GM06990 (cell line): ENCODE results near the gene CDC7.
A peak's percentile ranks its signal among the peaks of the same experiment; 100 is the strongest.

ENCODE experiments used
- DNase-seq: peaks from one replicate; pipeline ENCODE4 v3.0.0-alpha.2; 2011; ENCODE audit not compliant: insufficient read length; ENCODE audit errors: extremely low read depth
- H3K27me3 ChIP-seq: replicated peaks from 2 replicates; pipeline ENCODE4 v1.6.0; 2011; ENCODE audit warnings: low read length; ENCODE audit not compliant: control insufficient read depth, insufficient read depth
- H3K36me3 ChIP-seq: 2 replicates; pipeline ENCODE4 v1.5.1; 2011; ENCODE audit warnings: low read length; ENCODE audit not compliant: control insufficient read depth, insufficient read depth
- H3K4me3 ChIP-seq: replicated peaks from 2 replicates; pipeline ENCODE4 v1.5.1; 2011; ENCODE audit warnings: low read depth, mild to moderate bottlenecking, control low read depth, low read length
- CTCF ChIP-seq: IDR thresholded peaks from 2 replicates; pipeline ENCODE4 v1.5.1; 2011; ENCODE audit warnings: low read length, control low read depth, mild to moderate bottlenecking, inconsistent platforms; ENCODE audit not compliant: insufficient read depth, poor library complexity, severe bottlenecking

The CDC7 gene

GRCh38 chr1:91555821-91556531 is 55.3 kb downstream of the CDC7 start:
- no peak for TF ChIP-seq CTCF
- no peaks in the 10 kb centered on the region for H3K27me3 ChIP-seq
- no peak overlapping the region for H3K4me3 ChIP-seq
- H3K36me3 ChIP-seq: no peaks in the 10 kb centered on the region
- peak; percentile 36 for DNase-seq

- H3K4me3 ChIP-seq: no peak overlapping the region
- H3K36me3 ChIP-seq: no peaks in the 10 kb centered on the region
- no peak for TF ChIP-seq CTCF
- DNase-seq: no peak
- H3K27me3 ChIP-seq: no peaks in the 10 kb centered on the region
These were observed 55.9 kb downstream of the CDC7 start for GRCh38 chr1:91556556-91556955.

GRCh38 chr1:91557039-91557690 is 56.5 kb downstream of the CDC7 start:
- no peak overlapping the region for H3K4me3 ChIP-seq
- TF ChIP-seq CTCF: no peak
- H3K27me3 ChIP-seq: no peaks in the 10 kb centered on the region
- no peak for DNase-seq
- no peaks in the 10 kb centered on the region for H3K36me3 ChIP-seq

GRCh38 chr1:91557826-91558225 is 57.2 kb downstream of the CDC7 start:
- Histone ChIP-seq H3K36me3 (no peaks in the 10 kb centered on the region), H3K27me3 (no peaks in the 10 kb centered on the region), H3K4me3 (no peak overlapping the region)
- no peak for DNase-seq
- no peak for TF ChIP-seq CTCF

GRCh38 chr1:91559046-91559750 is 58.5 kb downstream of the CDC7 start:
- Histone ChIP-seq H3K4me3 (no peak overlapping the region), H3K27me3 (no peaks in the 10 kb centered on the region), H3K36me3 (no peaks in the 10 kb centered on the region)
- no peak for TF ChIP-seq CTCF
- DNase-seq: no peak
